D341Med (cell line): ENCODE measurements around the gene CBLN1.
"Not testable (repeated sequence)": the region's sequence is repeated elsewhere in the genome, so short reads cannot be mapped to it uniquely, and the experiment has no call there.

ENCODE experiments used
- DNase-seq: peaks from one replicate; pipeline ENCODE4 v3.0.0; 2012; ENCODE audit warnings: low spot score

CBLN1 gene

GRCh38 chr16:49277766-49278566 lies 3.7 kb downstream of the CBLN1 start:
- no peak for DNase-seq

GRCh38 chr16:49277386-49277742 lies 4.3 kb downstream of the CBLN1 start:
- no peak for DNase-seq

GRCh38 chr16:49276646-49277385 lies 4.8 kb downstream of the CBLN1 start:
- no peak for DNase-seq

- DNase-seq, result no peak
Observed at GRCh38 chr16:49275870-49276269, 5.8 kb downstream of the CBLN1 start.

- no peak for DNase-seq
Observed at GRCh38 chr16:49275050-49275730, 6.4 kb downstream of the CBLN1 start.

- DNase-seq, result no peak
Observed at GRCh38 chr16:49274591-49274990, 7.0 kb downstream of the CBLN1 start.

GRCh38 chr16:49273771-49274170 lies 7.9 kb downstream of the CBLN1 start:
- DNase-seq, result no peak

- no peak for DNase-seq
Observed at GRCh38 chr16:49271363-49271762, 10.3 kb downstream of the CBLN1 start.

GRCh38 chr16:49269201-49269600 lies 12.4 kb downstream of the CBLN1 start:
- DNase-seq, result no peak

GRCh38 chr16:49268667-49269066 lies 13.0 kb downstream of the CBLN1 start:
- no peak for DNase-seq

- no peak for DNase-seq
Observed at GRCh38 chr16:49262501-49262900, 19.1 kb downstream of the CBLN1 start.

GRCh38 chr16:49261930-49262329 lies 19.7 kb downstream of the CBLN1 start:
- no peak for DNase-seq

- DNase-seq, result no peak
Observed at GRCh38 chr16:49260956-49261530, 20.6 kb downstream of the CBLN1 start.

- no peak for DNase-seq
Observed at GRCh38 chr16:49260253-49260652, 21.4 kb downstream of the CBLN1 start.

- no peak for DNase-seq
Observed at GRCh38 chr16:49259330-49259729, 22.3 kb downstream of the CBLN1 start.

GRCh38 chr16:49250689-49251088 lies 30.9 kb downstream of the CBLN1 start:
- DNase-seq, result no peak

- no peak for DNase-seq
Observed at GRCh38 chr16:49248227-49248626, 33.4 kb downstream of the CBLN1 start.

GRCh38 chr16:49236216-49236615 lies 45.4 kb downstream of the CBLN1 start:
- no peak for DNase-seq

GRCh38 chr16:49228335-49228734 lies 53.3 kb downstream of the CBLN1 start:
- DNase-seq, result not testable (repeated sequence)
